GM08714 (cell line): ENCODE results near the gene IPO9.
"Not testable (repeated sequence)": the region's sequence is repeated elsewhere in the genome, so short reads cannot be mapped to it uniquely, and the experiment has no call there.

Experiments used
- H3K4me3 ChIP-seq: fragments of 200-500 bp; sonication (Bioruptor generic); 2 replicates; pipeline ENCODE4 v1.5.1; 2014; ENCODE audit warnings: mild to moderate bottlenecking, low read length, inconsistent platforms
- ZNF274 ChIP-seq: IDR thresholded peaks from 2 replicates; pipeline ENCODE4 v1.6.1; 2012; ENCODE audit warnings: mild to moderate bottlenecking, low read depth, low read length

The IPO9 gene

GRCh38 chr1:201894343-201895119 is 65.6 kb downstream of the IPO9 start:
- TF ChIP-seq ZNF274: no peak

DNA sequence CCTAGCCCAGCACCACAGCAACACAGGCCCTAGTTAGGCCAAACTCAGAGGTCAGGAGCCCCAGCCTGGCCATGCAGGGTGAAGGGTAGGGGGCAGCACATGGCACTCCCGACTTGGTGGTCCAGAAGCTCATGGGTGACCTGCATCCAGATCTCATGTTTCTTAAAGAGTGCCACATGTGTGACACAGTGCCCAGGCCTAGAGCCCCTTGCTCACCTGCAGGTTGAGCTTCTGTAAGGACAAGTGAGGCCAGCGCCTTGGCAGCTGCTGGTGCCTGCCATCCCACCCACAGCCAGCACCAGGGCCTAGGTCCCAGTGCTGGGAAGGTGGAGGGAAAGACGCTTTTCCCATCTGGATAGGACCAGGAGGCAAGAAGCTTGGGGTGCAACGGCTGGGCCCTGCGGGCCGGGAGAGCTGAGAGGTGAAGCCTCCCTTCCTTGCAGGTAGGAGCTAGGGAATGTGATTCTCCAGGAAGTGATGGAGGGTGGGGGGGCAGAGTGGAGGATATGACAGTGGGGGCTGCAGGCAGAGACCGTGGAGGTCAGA is 66.2 kb downstream of the IPO9 start:
- H3K4me3 ChIP-seq: no peak overlapping the region
- TF ChIP-seq ZNF274: no peak

More at GRCh38 chr1:201894343-201895119, 65.6 kb downstream of the IPO9 start:
- H3K4me3 ChIP-seq: no peak overlapping the region

- H3K4me3 ChIP-seq: no peak overlapping the region
- no peak for TF ChIP-seq ZNF274
Measured at GRCh38 chr1:201895913-201896807, 67.2 kb downstream of the IPO9 start.

DNA sequence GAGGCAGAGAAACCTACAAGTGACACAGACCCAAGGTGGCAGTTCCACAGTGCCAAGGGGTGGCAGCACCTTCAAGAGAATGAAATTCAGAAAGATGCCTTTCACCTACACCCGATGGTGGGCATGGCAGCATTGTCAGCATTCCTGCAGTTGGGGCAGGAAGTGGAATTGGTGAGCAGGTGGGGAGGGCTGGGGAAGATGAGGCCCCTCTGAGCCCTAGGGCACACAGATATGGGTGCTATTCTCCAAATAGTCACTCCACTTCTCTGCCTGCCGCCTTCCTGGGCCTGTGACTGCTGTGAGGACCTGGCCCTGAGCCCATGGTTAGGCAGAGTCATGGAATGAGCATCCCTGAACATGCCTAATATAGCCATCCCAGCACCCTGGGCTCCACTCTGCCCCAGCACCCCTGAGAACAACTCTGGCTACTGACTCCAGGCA is 68.0 kb downstream of the IPO9 start:
- TF ChIP-seq ZNF274: no peak
- H3K4me3 ChIP-seq: no peak overlapping the region

DNA sequence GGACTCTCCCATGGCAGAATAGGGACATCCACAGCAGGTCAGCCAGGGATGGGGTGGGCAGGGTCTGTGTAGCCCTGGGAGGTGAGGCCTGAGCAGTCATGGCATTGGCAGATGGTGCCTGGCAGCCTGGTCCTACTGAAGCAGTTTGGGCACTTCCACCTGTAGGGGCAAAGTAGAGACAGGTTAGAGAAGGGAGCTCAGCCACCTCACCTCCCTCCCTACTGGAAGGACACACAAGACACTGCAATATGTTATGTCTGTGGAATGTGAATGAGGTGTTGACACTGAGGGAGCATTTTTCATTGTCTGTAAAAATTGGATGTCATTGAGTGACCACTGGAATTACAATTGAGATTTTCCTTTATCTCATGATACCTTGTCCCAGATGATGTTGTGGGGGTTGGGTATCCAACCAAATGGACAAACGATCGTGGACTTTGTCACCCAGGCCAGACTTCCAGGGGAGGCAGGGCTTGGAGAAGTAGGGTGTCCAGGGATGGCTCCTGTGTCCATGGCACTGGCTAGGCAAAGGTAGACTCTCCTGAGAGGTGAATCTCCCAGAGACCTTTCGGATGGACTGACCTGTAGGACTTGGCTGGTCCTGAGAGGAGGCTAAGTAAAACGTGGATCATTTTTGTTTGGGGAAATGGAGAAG is 69.4 kb downstream of the IPO9 start:
- H3K4me3 ChIP-seq: no peak overlapping the region
- no peak for TF ChIP-seq ZNF274

GRCh38 chr1:201898992-201899391 is 70.0 kb downstream of the IPO9 start:
- TF ChIP-seq ZNF274: no peak
- H3K4me3 ChIP-seq: no peak overlapping the region

DNA sequence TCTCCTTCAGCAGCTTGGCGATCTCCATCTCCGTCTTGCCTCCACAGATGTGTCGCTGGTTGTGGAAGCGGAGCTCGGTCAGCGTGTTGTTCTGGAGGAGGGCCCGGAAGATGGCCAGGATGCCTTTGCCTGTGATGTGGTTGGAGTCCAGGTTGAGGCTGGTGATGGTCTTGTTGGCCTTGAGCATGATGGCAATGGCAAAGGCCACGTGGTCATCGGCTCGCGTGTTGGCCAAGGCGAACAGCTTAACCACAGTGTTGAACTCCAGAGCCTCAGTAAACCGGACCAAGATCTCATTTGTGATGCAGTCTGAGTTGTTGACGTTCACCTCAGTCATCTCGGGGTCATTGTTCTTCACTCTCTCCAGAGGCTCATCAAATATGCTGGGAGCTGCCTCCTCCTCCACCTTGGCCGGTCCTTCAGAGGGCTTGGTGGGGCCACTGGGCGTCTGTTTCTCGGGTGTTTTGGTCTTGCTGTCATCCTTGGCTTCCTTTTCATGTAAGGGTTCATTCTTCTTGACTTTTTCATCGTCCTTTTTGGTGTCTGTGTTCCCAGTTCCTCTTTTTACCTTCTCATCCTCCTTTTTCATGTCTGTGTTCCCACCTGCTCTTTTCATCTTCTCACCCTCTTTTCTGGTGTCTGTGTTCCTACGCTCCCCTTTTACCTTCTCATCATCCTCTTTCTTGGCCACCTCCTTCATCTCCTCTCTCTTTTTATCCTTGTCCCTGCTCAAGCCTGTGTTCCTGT is 70.9 kb downstream of the IPO9 start:
- TF ChIP-seq ZNF274: no peak

DNA sequence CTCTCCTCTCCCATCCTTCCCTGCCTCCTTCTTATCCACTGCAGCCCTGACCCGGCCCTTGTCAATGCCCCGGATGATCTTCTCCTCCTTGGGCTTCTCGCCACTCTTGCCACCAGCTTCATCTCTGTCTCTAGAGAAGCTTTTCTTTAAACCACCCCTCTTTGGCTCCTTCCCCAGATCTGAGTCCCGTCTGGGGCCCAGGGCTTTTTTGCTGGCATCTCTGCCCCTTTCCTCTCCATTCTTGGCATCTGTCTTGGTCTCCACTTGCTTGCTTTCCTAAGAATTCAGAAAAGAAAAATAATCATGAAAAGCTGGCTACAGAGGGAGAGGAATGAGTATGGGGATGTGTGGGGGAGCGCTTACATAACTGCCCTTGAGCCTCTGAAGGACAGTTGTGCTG is 71.5 kb downstream of the IPO9 start:
- TF ChIP-seq ZNF274: no peak

More for the DNA sequence above, 70.9 kb downstream of the IPO9 start:
- H3K4me3 ChIP-seq: no peak overlapping the region

GRCh38 chr1:201901036-201901435 is 72.1 kb downstream of the IPO9 start:
- H3K4me3 ChIP-seq: not testable (repeated sequence)

More for the DNA sequence above, 71.5 kb downstream of the IPO9 start:
- H3K4me3 ChIP-seq: no peak overlapping the region

DNA sequence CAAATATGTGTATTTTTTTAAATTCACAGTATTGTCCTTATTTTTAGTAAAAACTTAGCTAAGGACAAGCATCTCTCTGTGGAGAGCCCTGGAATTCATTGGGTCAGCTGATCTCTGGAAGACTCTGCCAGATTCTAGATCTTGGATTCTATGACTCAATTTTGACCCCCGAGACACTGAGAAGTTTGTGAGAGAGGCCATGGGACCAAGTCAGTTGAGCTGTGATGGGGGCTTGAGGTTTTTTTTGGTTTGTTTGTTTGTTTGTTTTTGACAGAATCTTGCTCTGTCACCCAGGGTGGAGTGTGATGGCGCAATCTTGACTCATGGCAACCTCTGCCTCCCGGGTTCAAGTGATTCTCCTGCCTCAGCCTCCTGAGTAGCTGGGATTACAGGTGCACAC is 73.2 kb downstream of the IPO9 start:
- no peak overlapping the region for H3K4me3 ChIP-seq
- TF ChIP-seq ZNF274: no peak

DNA sequence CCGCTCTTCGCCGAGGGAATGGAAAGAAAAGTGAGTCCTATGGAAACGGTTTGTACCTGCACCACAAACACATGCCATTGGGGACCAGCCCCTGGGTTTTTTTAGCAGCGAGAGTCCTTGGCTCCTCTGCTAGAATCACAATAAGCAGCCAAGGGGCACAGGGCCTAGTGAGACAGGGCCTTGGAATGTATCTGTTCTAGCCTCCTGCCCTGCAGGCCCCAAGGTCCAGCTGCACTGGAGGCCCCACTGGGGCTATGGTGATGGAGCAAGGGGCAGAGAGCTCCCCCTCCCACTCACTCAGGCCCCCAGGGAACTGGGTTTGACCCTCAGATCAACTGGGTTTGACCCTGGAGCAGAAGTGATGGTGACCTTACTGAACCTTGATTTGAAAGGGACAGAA is 74.2 kb downstream of the IPO9 start:
- no peak for TF ChIP-seq ZNF274
- H3K4me3 ChIP-seq: no peak overlapping the region

GRCh38 chr1:201904579-201904978 is 75.6 kb downstream of the IPO9 start:
- no peak overlapping the region for H3K4me3 ChIP-seq
- no peak for TF ChIP-seq ZNF274

GRCh38 chr1:201905234-201905890 is 76.4 kb downstream of the IPO9 start:
- H3K4me3 ChIP-seq: no peak overlapping the region
- no peak for TF ChIP-seq ZNF274
